Heart right ventricle (tissue), 16 donors: ENCODE measurements around the gene NEO1. TPM values are rescaled to one million over a fixed set of nuclear protein-coding genes. Genes with fewer than 3 reads are reported as not detected.

Experiments used
- ATAC-seq, 8 donors: fragments of 200-7000 bp; cut with Tn5 transposase; one replicate each; pipeline ENCODE4 v1.9.1; 2020; ENCODE audit warnings: mild to moderate bottlenecking in 8 of 8, moderate library complexity in 8 of 8, moderate number of reproducible peaks in 1 of 8
- DNase-seq, 2 donors: peaks; one replicate each; pipeline ENCODE4 v3.0.0-alpha.2; 2020
- H3K27ac ChIP-seq, 10 donors: fragments of 200-600 bp; sonication (generic) in 2 of 10; one replicate each; pipeline versions ENCODE4 v1.5.0 to v1.8.0; 2020 to 2022; ENCODE audit warnings: mild to moderate bottlenecking in 3 of 10
- H3K27me3 ChIP-seq, 7 donors: fragments of 200-600 bp; one replicate each; pipeline ENCODE4 v1.8.0; 2021 to 2022; ENCODE audit warnings: mild to moderate bottlenecking in 2 of 7
- H3K36me3 ChIP-seq, 9 donors: fragments of 200-600 bp; sonication (generic) in 1 of 9; one replicate each; pipeline versions ENCODE4 v1.5.0 to v1.8.0; 2020 to 2022; ENCODE audit warnings: mild to moderate bottlenecking in 2 of 9
- H3K4me1 ChIP-seq, 9 donors: fragments of 200-600 bp; sonication (generic) in 1 of 9; one replicate each; pipeline versions ENCODE4 v1.5.0 to v1.8.0; 2020 to 2022; ENCODE audit warnings: mild to moderate bottlenecking in 4 of 9
- H3K4me3 ChIP-seq, 10 donors: fragments of 200-600 bp; sonication (generic) in 2 of 10; one replicate each; pipeline versions ENCODE4 v1.5.0 to v1.8.0; 2020 to 2022; ENCODE audit warnings: mild to moderate bottlenecking in 7 of 10, moderate library complexity in 2 of 10
- H3K9me3 ChIP-seq, 11 donors: fragments of 200-600 bp in 10 of 11; sonication (generic) in 2 of 11; one replicate each; pipeline versions ENCODE4 v1.5.0 to v1.8.0; 2013 to 2022; ENCODE audit warnings: mild to moderate bottlenecking in 2 of 11, control low read depth in 1 of 11, moderate library complexity in 1 of 11
- WGBS, 2 donors: extraction: QIAGEN DNeasy Blood & Tissue Kit; methylation state at CpG; one replicate each; pipeline ENCODE4 v1.1.7; 2013; ENCODE audit warnings: inconsistent platforms in 1 of 2; 5-methylcytosine and 5-hydroxymethylcytosine counted together
- intact Hi-C, 10 donors: fragments of 100-400 bp; cut with DNase I; formaldehyde crosslinking; loops; one replicate each; pipeline versions ENCODE4 v1.11.1 to v1.14.2; 2022
- polyA plus RNA-seq, 2 donors: library from polyadenylated mRNA; stranded (reverse); fragments of 200-250 nt; gene quantifications; one replicate each; pipeline ENCODE4 v1.2.3, GENCODE V29; 2013
- total RNA-seq, 10 donors: library from RNA; stranded (reverse); fragmentation: NEBNext Ultra II Directional in 3 of 10; extraction: Animal tissue kit (Norgen Biotek cat#: 25700) in 3 of 10; gene quantifications; one replicate each; pipeline versions ENCODE4 v1.2.1 to v1.2.4, GENCODE V29; 2021 to 2023
- TF ChIP-seq, protein P1 (sequence below), 9 donors: fragments of 200-600 bp; sonication (generic) in 2 of 9; IDR thresholded peaks; one replicate each; pipeline versions ENCODE4 v1.5.0 to v1.8.0; 2021 to 2022; ENCODE audit warnings: antibody characterized with exemption in 9 of 9, mild to moderate bottlenecking in 5 of 9, moderate library complexity in 1 of 9
- donor health status: Arrhythmogenic right ventricular cardiomyopathy.
- donor health status: ischemic (EF 13 %, LVEDD 7.1; RV severe dilation, severe dysfunction).
- donor health status: healthy with polysubstance abuse.
- donor health status: DM: no; HTN: yes; CAD: no.
- donor health status: DM: no; HTN: no; CAD: no.
- donor health status: ischemic (EF 25% LVEDD 6.9; RV normal size, moderate dysfunction).
- donor health status: ischemic (EF 25% LVEDD 5.7; RV mildly dilated, moderate dysfunction).
- donor health status: healthy.
- donor health status: DM: yes; HTN: yes; CAD: no.
- donor health status: Ischemic cardiomyopathy.
- donor health status: ischemic (EF 35%, LVEDD 5.7; RV mildly dilated, moderate dysfunction).
- donor health status: nonischemic (EF 11% LVEDD 7.7; RV severe dilation, severe dysfunction).
- donor health status: DM: yes; HTN: yes; CAD: no.
- donor health status: PGD.
- donor health status: ischemic (EF 29% LVEDD 5.4; RV normal size, mild dysfunction).
- donor health status: nonischemic (EF 23%, LVEDD 6.1; RV moderate dilation, normal function).

NEO1 gene
- total and polyA plus RNA-seq, 12 donors: 3.4 to 16.9 (median 11.6) TPM

DNA sequence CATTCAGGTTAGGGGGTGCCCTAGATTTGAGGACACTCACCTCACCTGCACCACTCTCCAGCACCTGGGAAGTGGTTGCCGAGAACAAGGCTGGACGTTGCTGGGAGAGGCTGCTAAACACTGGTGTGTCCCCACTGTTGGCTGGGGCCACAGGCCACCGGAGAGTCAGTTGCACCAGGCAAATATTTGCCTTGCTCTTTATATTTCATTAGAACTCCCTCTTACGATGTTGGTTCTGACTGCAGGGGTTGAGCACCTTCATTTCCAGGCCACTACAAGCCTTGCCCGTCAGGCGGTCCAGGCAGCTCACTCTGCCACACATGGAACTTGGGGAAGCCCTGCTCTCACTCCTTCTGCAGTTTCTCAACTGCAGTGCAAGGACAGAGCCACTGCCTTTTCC, 285.8 kb downstream of the NEO1 start:
- H3K9me3 ChIP-seq: peaks cover 0 to 3% (median 0%) of the 10 kb centered on the region in 11 donors
- no peaks in the 10 kb centered on the region for H3K36me3 ChIP-seq
- no peak for DNase-seq
- H3K4me3 ChIP-seq: no peak overlapping the region
- WGBS, 2 donors: 80 to 83% methylated on average over 6 of the region's 6 CpGs
- intact Hi-C loops: no loop called here
- no peaks in the 10 kb centered on the region for H3K27me3 ChIP-seq
- ATAC-seq: no peak
- TF ChIP-seq, protein P1, sequence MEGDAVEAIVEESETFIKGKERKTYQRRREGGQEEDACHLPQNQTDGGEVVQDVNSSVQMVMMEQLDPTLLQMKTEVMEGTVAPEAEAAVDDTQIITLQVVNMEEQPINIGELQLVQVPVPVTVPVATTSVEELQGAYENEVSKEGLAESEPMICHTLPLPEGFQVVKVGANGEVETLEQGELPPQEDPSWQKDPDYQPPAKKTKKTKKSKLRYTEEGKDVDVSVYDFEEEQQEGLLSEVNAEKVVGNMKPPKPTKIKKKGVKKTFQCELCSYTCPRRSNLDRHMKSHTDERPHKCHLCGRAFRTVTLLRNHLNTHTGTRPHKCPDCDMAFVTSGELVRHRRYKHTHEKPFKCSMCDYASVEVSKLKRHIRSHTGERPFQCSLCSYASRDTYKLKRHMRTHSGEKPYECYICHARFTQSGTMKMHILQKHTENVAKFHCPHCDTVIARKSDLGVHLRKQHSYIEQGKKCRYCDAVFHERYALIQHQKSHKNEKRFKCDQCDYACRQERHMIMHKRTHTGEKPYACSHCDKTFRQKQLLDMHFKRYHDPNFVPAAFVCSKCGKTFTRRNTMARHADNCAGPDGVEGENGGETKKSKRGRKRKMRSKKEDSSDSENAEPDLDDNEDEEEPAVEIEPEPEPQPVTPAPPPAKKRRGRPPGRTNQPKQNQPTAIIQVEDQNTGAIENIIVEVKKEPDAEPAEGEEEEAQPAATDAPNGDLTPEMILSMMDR (IDR thresholded peaks at IDR 0.05): no peak
- H3K4me1 ChIP-seq: peaks cover 0 to 21% (median 5%) of the 10 kb centered on the region in 9 donors
- no peak overlapping the region for H3K27ac ChIP-seq

DNA sequence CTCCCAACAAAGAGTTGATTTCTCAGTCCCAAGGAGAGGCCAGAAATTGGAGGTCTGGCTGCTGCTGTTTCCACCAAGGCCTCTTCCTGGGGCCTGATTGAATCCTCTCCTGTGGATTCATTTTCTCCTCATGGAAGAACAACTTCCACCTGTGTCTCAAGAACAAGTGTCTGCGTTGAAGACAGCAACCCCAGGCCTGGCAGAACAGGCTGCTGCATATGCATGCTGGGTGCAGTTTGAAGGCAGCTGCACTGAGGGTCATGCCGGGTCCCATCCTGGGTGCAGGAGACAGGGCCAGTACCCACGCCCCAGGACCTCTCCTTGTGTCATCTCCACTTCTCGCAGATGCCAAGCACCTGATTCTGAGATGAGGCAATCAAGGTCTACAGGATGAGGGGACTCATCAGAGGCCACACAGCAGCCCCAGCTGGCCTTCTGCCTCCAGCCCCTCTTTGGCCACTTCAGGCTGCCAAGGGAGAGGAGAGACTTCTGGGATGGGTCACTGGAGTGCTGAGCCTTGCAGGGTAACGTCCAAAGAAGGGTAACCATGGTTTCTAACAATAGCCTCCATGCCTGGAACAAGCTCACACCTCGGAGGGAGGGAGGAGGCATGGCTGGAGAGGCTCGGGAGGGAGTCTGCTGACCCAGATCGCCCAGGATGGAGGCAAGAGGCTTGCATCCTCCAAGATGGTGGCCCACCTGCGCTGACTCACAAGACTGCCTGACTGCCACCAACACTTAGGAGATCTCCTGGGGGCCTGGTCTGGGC, 286.5 kb downstream of the NEO1 start:
- Histone ChIP-seq H3K4me3 (no peak overlapping the region), H3K36me3 (no peaks in the 10 kb centered on the region), H3K4me1 (peaks cover 0 to 21% (median 5%) of the 10 kb centered on the region in 9 donors), H3K9me3 (peaks cover 0 to 7% (median 0%) of the 10 kb centered on the region in 11 donors), H3K27me3 (no peaks in the 10 kb centered on the region), H3K27ac (no peak overlapping the region)
- DNase-seq (no peak), ATAC-seq (peak in 1 of 8 donors; percentile 15)
- intact Hi-C loops: no loop called here
- WGBS, 2 donors: 71 to 74% methylated on average over 9 of the region's 9 CpGs
- TF ChIP-seq, protein P1 (IDR thresholded peaks at IDR 0.05): no peak

DNA sequence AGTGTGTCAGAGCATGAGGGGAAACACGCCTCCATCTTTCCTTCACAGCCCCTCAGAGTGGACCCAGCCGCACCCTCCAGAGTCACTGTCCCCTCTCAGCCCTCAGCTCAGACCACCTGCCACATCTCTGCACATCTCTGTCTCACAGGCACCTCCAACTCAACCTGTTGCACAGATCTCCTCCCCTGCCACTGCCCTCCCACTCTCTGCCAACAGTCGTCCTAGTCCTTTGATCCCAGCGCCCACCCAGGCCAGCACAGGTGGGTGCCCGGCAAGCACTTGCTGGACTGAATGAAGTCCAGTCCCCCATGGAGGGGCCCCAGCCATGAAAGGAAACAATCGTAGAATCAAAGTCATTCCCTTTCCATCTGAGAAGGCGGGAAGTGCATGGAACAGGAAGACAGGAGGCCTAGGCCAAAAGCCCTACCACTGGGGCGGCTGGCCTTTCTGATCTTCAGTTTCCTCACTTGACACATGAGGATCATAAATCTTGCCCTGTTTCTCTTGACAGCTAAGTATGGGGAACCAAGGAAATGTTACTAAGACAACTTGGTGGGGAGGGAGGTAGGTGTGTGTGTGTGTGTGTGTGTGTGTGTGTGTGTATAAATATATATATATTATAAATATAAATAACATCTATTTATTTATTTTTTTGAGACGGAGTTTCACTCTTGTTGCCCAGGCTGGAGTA, 288.4 kb downstream of the NEO1 start:
- peaks cover 0 to 7% (median 0%) of the 10 kb centered on the region in 11 donors for H3K9me3 ChIP-seq

More for the DNA sequence above, 288.4 kb downstream of the NEO1 start:
- ATAC-seq (no peak), DNase-seq (no peak)
- 81 to 83% methylated on average over 9 of the region's 9 CpGs for WGBS, 2 donors
- H3K4me3 ChIP-seq: no peak overlapping the region
- no peak overlapping the region for H3K27ac ChIP-seq
- H3K4me1 ChIP-seq: peaks cover 0 to 23% (median 11%) of the 10 kb centered on the region in 9 donors
- intact Hi-C loops: no loop called here
- H3K27me3 ChIP-seq: no peaks in the 10 kb centered on the region
- H3K36me3 ChIP-seq: no peaks in the 10 kb centered on the region
- TF ChIP-seq, protein P1 (IDR thresholded peaks at IDR 0.05): no peak
